Activated CD4-positive, alpha-beta T cell treated with anti-CD3 and anti-CD28 coated beads for 36 hours (primary cell): ENCODE data around the gene PIGP. TPM values are rescaled to one million over a fixed set of nuclear protein-coding genes. Genes with fewer than 3 reads are reported as not detected.

Experiments
- ATAC-seq: fragments of 200-7000 bp; cut with Tn5 transposase; one replicate; pipeline ENCODE4 v1.10.0; 2021; ENCODE audit warnings: mild to moderate bottlenecking, moderate library complexity
- CTCF ChIA-PET: fragments of 350-600 bp; sonication (Branson Sonifier 250); formaldehyde crosslinking; loops from one replicate; lab custom pipeline; 2021; ENCODE audit warnings: antibody characterized with exemption; lab: Charles Lee
- POLR2A ChIA-PET: fragments of 350-600 bp; sonication (Branson Sonifier 250); formaldehyde crosslinking; loops from one replicate; lab custom pipeline; 2021; ENCODE audit warnings: antibody characterized with exemption, inconsistent platforms; lab: Charles Lee
- DNase-seq: peaks from one replicate; pipeline ENCODE4 v3.0.0-alpha.2; 2020
- H3K27ac Mint-ChIP-seq: one replicate; pipeline ENCODE4 v1.8.0; 2021; ENCODE audit warnings: mixed read lengths
- H3K27me3 Mint-ChIP-seq: one replicate; pipeline ENCODE4 v1.8.0; 2021; ENCODE audit warnings: mixed read lengths
- H3K36me3 Mint-ChIP-seq: one replicate; pipeline ENCODE4 v1.8.0; 2021; ENCODE audit warnings: low read depth, mixed read lengths
- H3K4me1 Mint-ChIP-seq: one replicate; pipeline ENCODE4 v1.8.0; 2021; ENCODE audit warnings: mixed read lengths
- H3K4me3 Mint-ChIP-seq: one replicate; pipeline ENCODE4 v1.8.0; 2021; ENCODE audit warnings: mild to moderate bottlenecking, moderate library complexity, mixed read lengths
- H3K9me3 Mint-ChIP-seq: one replicate; pipeline ENCODE4 v1.8.0; 2021; ENCODE audit warnings: low read depth, mixed read lengths
- intact Hi-C, 2 experiments: fragments of 100-400 bp; cut with DNase I in 1 of 2; cut with micrococcal nuclease in 1 of 2; formaldehyde crosslinking; loops; one replicate each; pipeline versions ENCODE4 v1.14.2 to v1.15.1; 2022 to 2024; cut with DNase I, micrococcal nuclease
- total RNA-seq, 2 experiments: library from RNA; stranded (reverse); gene quantifications; one replicate each; pipeline ENCODE4 v1.2.3, GENCODE V29; 2021

Gene PIGP
- total RNA-seq, 2 experiments from 2014 or later = 32.8 to 41.0 TPM

- no peaks in the 10 kb centered on the region for H3K9me3 Mint-ChIP-seq
- H3K27me3 Mint-ChIP-seq = no peaks in the 10 kb centered on the region
- no peak for DNase-seq
- intact Hi-C loops = no loop called here
- H3K4me3 Mint-ChIP-seq = no peak overlapping the region
- ChIA-PET POLR2A (no interaction called here), CTCF (interaction anchor here (0.6 to 0.7 kb wide), 3 partner anchors 41 to 460 kb away, joined by 3 to 6 read pairs (median 4); no protein-coding TSS in a partner anchor)
- ATAC-seq = no peak
- H3K36me3 Mint-ChIP-seq = peaks cover 26% of the 10 kb centered on the region
- no peak overlapping the region for H3K27ac Mint-ChIP-seq
- H3K4me1 Mint-ChIP-seq = no peaks in the 10 kb centered on the region
Measured at GRCh38 chr21:37098751-37099150, 25.9 kb upstream of the PIGP start.

- Mint-ChIP-seq H3K4me3 (no peak overlapping the region), H3K36me3 (peaks cover 27% of the 10 kb centered on the region), H3K4me1 (no peaks in the 10 kb centered on the region), H3K27me3 (no peaks in the 10 kb centered on the region), H3K27ac (no peak overlapping the region), H3K9me3 (no peaks in the 10 kb centered on the region)
- POLR2A ChIA-PET = no interaction called here
- intact Hi-C loops = no loop called here
- CTCF ChIA-PET = interaction anchor here (0.6 to 1.9 kb wide), 4 partner anchors 10 to 193 kb away, joined by 3 to 4 read pairs (median 4); no protein-coding TSS in a partner anchor
- DNase-seq (no peak), ATAC-seq (no peak)
Measured at GRCh38 chr21:37095821-37096220, 22.9 kb upstream of the PIGP start.

GRCh38 chr21:37093977-37094376, 21.1 kb upstream of the PIGP start:
- no peak for ATAC-seq
- Mint-ChIP-seq H3K9me3 (no peaks in the 10 kb centered on the region), H3K36me3 (peaks cover 32% of the 10 kb centered on the region), H3K4me3 (no peak overlapping the region), H3K27me3 (no peaks in the 10 kb centered on the region), H3K27ac (no peak overlapping the region), H3K4me1 (peaks cover 5% of the 10 kb centered on the region)
- intact Hi-C loops = no loop called here
- ChIA-PET POLR2A (no interaction called here), CTCF (no interaction called here)
- no peak for DNase-seq

GRCh38 chr21:37088186-37088735, 15.4 kb upstream of the PIGP start:
- ATAC-seq (no peak), DNase-seq (no peak)
- peaks cover 12% of the 10 kb centered on the region for H3K36me3 Mint-ChIP-seq
- no peaks in the 10 kb centered on the region for H3K27me3 Mint-ChIP-seq
- ChIA-PET POLR2A (no interaction called here), CTCF (no interaction called here)
- H3K27ac Mint-ChIP-seq = no peak overlapping the region
- H3K4me3 Mint-ChIP-seq = no peak overlapping the region
- H3K4me1 Mint-ChIP-seq = peaks cover 12% of the 10 kb centered on the region
- no peaks in the 10 kb centered on the region for H3K9me3 Mint-ChIP-seq
- intact Hi-C loops = no loop called here

GRCh38 chr21:37087188-37087587, 14.3 kb upstream of the PIGP start:
- peaks cover 11% of the 10 kb centered on the region for H3K36me3 Mint-ChIP-seq
- ATAC-seq = peak; percentile 72
- H3K9me3 Mint-ChIP-seq = no peaks in the 10 kb centered on the region
- CTCF ChIA-PET = interaction anchor here (0.7 to 1.1 kb wide), 4 partner anchors 12 to 293 kb away, joined by 3 read pairs; no protein-coding TSS in a partner anchor
- intact Hi-C loops = no loop called here
- H3K27ac Mint-ChIP-seq = no peak overlapping the region
- POLR2A ChIA-PET = no interaction called here
- no peak overlapping the region for H3K4me3 Mint-ChIP-seq
- peak; percentile 11 for DNase-seq
- no peaks in the 10 kb centered on the region for H3K27me3 Mint-ChIP-seq
- peaks cover 20% of the 10 kb centered on the region for H3K4me1 Mint-ChIP-seq

- ChIA-PET POLR2A (no interaction called here), CTCF (interaction anchor here (1.8 kb wide), 1 partner anchor 11 kb away, joined by 4 read pairs; no protein-coding TSS in a partner anchor)
- intact Hi-C loops = no loop called here
- H3K36me3 Mint-ChIP-seq = peaks cover 9% of the 10 kb centered on the region
- H3K27ac Mint-ChIP-seq = no peak overlapping the region
- peaks cover 22% of the 10 kb centered on the region for H3K4me1 Mint-ChIP-seq
- no peaks in the 10 kb centered on the region for H3K27me3 Mint-ChIP-seq
- no peak for ATAC-seq
- no peak for DNase-seq
- no peak overlapping the region for H3K4me3 Mint-ChIP-seq
- no peaks in the 10 kb centered on the region for H3K9me3 Mint-ChIP-seq
Measured at GRCh38 chr21:37085726-37086125, 12.9 kb upstream of the PIGP start.

- H3K4me3 Mint-ChIP-seq = no peak overlapping the region
- H3K27ac Mint-ChIP-seq = peak overlapping the region; percentile 7
- peaks cover 2% of the 10 kb centered on the region for H3K36me3 Mint-ChIP-seq
- peaks cover 28% of the 10 kb centered on the region for H3K4me1 Mint-ChIP-seq
- CTCF ChIA-PET = interaction anchor here (0.5 to 1.4 kb wide), 5 partner anchors 8 to 1589 kb away, joined by 3 read pairs; no protein-coding TSS in a partner anchor
- H3K27me3 Mint-ChIP-seq = no peaks in the 10 kb centered on the region
- intact Hi-C loops = no loop called here
- POLR2A ChIA-PET = no interaction called here
- ATAC-seq (no peak), DNase-seq (no peak)
- H3K9me3 Mint-ChIP-seq = peaks cover 2% of the 10 kb centered on the region
Measured at GRCh38 chr21:37082856-37083528, 10.1 kb upstream of the PIGP start.

- no peaks in the 10 kb centered on the region for H3K27me3 Mint-ChIP-seq
- ATAC-seq (no peak), DNase-seq (no peak)
- H3K4me3 Mint-ChIP-seq = no peak overlapping the region
- H3K36me3 Mint-ChIP-seq = peaks cover 2% of the 10 kb centered on the region
- no peak overlapping the region for H3K27ac Mint-ChIP-seq
- intact Hi-C loops = no loop called here
- ChIA-PET CTCF (interaction anchor here (0.5 to 1.4 kb wide), 8 partner anchors 9 to 1590 kb away, joined by 3 to 5 read pairs (median 3); no protein-coding TSS in a partner anchor), POLR2A (no interaction called here)
- peaks cover 34% of the 10 kb centered on the region for H3K4me1 Mint-ChIP-seq
- H3K9me3 Mint-ChIP-seq = peaks cover 2% of the 10 kb centered on the region
Measured at GRCh38 chr21:37082375-37082774, 9.5 kb upstream of the PIGP start.

GRCh38 chr21:37079211-37079824, 6.4 kb upstream of the PIGP start:
- Mint-ChIP-seq H3K4me1 (peaks cover 50% of the 10 kb centered on the region), H3K27ac (no peak overlapping the region), H3K4me3 (no peak overlapping the region), H3K27me3 (no peaks in the 10 kb centered on the region), H3K36me3 (peaks cover 2% of the 10 kb centered on the region), H3K9me3 (peaks cover 2% of the 10 kb centered on the region)
- ChIA-PET POLR2A (no interaction called here), CTCF (no interaction called here)
- intact Hi-C loops = loop anchor here (5.0 to 10.0 kb wide), 3 partner anchors 102 to 1725 kb away; partner anchors contain the start of gene ETS2 (in 1 of the 2)
- DNase-seq (peak; percentile 53), ATAC-seq (peak; percentile 73)

GRCh38 chr21:37077403-37077802, 4.5 kb upstream of the PIGP start:
- H3K27me3 Mint-ChIP-seq = no peaks in the 10 kb centered on the region
- intact Hi-C loops = loop anchor here (5.0 to 10.0 kb wide), 3 partner anchors 100 to 1727 kb away; partner anchors contain the start of gene ETS2 (in 1 of the 2)
- ChIA-PET POLR2A (no interaction called here), CTCF (interaction anchor here (0.6 kb wide), 2 partner anchors 189 to 191 kb away, joined by 4 to 5 read pairs; no protein-coding TSS in a partner anchor)
- peaks cover 43% of the 10 kb centered on the region for H3K4me1 Mint-ChIP-seq
- DNase-seq (no peak), ATAC-seq (no peak)
- H3K27ac Mint-ChIP-seq = no peak overlapping the region
- H3K4me3 Mint-ChIP-seq = no peak overlapping the region
- H3K9me3 Mint-ChIP-seq = peaks cover 2% of the 10 kb centered on the region
- H3K36me3 Mint-ChIP-seq = peaks cover 8% of the 10 kb centered on the region

- H3K36me3 Mint-ChIP-seq = peaks cover 12% of the 10 kb centered on the region
- H3K4me3 Mint-ChIP-seq = no peak overlapping the region
- peaks cover 2% of the 10 kb centered on the region for H3K9me3 Mint-ChIP-seq
- H3K27ac Mint-ChIP-seq = no peak overlapping the region
- POLR2A ChIA-PET = no interaction called here
- intact Hi-C loops = loop anchor here (5.0 to 10.0 kb wide), 3 partner anchors 99 to 1729 kb away; partner anchors contain the start of gene ETS2 (in 1 of the 2)
- ATAC-seq = no peak
- DNase-seq = no peak
- CTCF ChIA-PET = interaction anchor here (0.6 kb wide), 1 partner anchor 66 kb away, joined by 3 read pairs; no protein-coding TSS in a partner anchor
- H3K4me1 Mint-ChIP-seq = peaks cover 47% of the 10 kb centered on the region
- no peaks in the 10 kb centered on the region for H3K27me3 Mint-ChIP-seq
Measured at GRCh38 chr21:37076087-37076850, 3.4 kb upstream of the PIGP start.
